Fibroblast of skin of right quadriceps (primary cell): Measurements from ENCODE around the gene G3BP2.

Source experiments
- DNase-seq: peaks from one replicate; pipeline ENCODE4 v3.0.0-alpha.2; 2013

The G3BP2 gene

GRCh38 chr4:75637827-75638226 lies 35.4 kb downstream of the G3BP2 start:
- no peak for DNase-seq

GRCh38 chr4:75637176-75637575 lies 36.0 kb downstream of the G3BP2 start:
- DNase-seq, result peak; percentile 47

DNA sequence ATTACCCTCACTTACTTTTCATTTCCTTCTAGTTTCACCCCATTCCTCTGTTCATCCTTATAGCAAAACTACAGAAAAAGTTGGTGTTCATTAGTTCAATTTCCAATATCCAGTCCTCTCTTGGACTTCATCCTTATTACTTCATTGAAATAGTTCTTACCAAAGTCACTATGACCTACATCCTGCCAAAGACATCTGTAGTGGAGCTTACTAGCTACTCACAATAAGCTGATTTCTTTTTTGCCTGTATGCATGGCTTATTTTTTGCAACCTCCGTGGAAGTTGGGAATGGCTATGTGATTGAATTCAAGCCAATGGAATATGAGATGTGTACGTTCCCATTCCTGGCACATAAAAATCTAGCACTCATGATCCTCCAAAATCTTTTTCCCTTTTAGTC lies 38.3 kb downstream of the G3BP2 start:
- DNase-seq, result peak; percentile 7

- peak; percentile 3 for DNase-seq
Measured at GRCh38 chr4:75634281-75634680, 38.9 kb downstream of the G3BP2 start.

DNA sequence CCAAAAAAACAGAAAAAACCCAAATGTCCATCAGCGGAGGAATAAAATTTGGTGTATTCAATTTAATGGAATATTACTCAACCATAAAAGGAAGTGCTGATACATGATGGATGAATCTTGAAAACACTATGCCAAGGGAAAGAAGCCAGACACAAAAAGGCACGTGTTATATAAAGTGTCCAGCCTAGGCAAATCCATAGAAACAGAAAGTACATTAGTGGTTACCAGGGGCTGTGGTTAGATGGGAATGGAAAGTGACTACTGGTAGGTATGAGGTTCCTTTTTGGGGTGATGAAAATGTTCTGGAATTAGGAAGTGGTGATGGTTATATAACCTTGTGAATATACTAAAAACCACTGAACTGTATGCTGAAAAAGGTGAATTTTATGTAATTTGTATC lies 39.4 kb downstream of the G3BP2 start:
- peak; percentile 61 for DNase-seq

DNA sequence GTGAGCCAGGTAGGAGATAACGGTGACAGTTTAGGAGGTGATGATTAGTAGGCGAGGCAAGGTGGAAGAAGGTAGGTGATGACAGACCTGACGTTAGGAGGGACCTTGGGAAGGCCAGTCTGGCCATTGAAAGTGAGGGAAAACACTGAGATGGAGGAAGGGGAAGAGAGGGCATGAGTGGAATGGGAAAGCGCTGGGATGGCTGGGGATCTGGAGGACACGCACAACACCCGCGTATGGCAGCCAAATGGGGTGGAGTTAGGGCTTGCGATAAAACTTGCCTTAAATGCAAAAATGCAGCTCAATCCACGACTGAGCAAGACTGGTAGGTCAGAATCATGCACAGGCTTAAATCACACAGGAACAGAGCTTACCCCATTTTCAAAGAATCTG lies 42.3 kb downstream of the G3BP2 start:
- no peak for DNase-seq

GRCh38 chr4:75630174-75630936 lies 42.9 kb downstream of the G3BP2 start, which contains the start of gene CDKL2:
CDKL2 (minus strand) TSS chr4:75630528; CDS start chr4:75625988, 4,540 bp downstream.
- DNase-seq, result peak; percentile 70

DNA sequence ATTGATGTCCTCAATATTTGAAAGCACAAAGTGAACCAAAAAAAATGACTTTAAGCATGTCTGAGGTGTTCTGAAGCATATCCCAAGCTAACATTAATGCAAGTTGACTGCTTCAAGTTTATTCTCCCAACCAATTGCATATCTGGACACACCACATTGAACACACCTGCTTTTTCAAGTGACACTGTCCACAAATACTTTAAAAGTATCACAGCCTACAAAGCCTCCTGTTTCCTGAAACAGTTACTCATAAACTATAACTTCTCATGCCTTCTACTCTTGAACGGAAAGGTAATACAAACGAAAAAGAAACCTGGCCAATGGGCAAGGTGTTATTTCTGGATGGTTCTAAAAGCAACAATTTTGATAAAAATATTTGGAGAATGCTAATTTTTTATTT lies 44.0 kb downstream of the G3BP2 start:
- no peak for DNase-seq

GRCh38 chr4:75623026-75623425 lies 50.2 kb downstream of the G3BP2 start:
- no peak for DNase-seq

- DNase-seq, result no peak
Measured at GRCh38 chr4:75621715-75622114, 51.5 kb downstream of the G3BP2 start.

DNA sequence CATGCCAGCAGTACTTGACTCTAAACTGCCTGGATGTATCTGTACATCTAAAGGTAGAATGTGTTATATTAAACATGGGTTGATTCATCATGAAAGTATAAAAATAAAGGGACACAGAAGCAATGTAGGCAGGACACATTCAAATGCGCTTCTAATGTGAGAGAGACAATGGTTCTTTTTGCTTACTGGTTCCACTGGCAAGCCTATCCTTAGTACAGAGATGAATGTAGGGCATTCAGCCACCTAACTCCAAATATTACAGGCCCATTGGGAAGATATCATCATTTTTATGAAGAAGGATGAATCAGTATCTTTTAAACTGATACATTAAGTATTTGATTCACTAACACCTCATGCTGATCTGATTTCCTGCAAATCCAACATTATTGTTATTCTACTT lies 60.9 kb downstream of the G3BP2 start:
- no peak for DNase-seq

GRCh38 chr4:75605928-75606327 lies 67.3 kb downstream of the G3BP2 start:
- DNase-seq, result no peak

GRCh38 chr4:75599647-75600046 lies 73.6 kb downstream of the G3BP2 start:
- no peak for DNase-seq

GRCh38 chr4:75598390-75598789 lies 74.8 kb downstream of the G3BP2 start:
- DNase-seq, result peak; percentile 48

- no peak for DNase-seq
Measured at GRCh38 chr4:75596061-75596460, 77.2 kb downstream of the G3BP2 start.

DNA sequence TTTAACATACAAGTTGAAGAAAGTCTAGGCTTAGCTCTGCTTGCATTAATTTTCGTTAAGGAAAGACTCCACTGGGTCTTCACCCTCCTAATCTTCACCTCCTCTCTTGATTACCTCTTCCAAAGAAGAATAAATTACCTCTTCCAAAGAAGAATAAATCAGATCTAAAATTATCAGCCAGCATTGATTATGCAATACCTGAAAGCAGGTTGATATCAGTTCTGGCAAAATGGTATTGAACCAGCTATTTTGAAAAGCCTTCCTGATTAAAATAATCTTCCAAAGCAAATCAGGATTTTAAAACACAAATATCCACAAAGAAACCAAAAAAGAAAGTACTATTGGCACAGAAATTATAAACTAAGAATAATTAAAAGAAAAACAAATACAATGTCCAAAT lies 79.8 kb downstream of the G3BP2 start:
- DNase-seq, result no peak
